ENCODE results near the gene DGKE.

The DGKE gene

DNA sequence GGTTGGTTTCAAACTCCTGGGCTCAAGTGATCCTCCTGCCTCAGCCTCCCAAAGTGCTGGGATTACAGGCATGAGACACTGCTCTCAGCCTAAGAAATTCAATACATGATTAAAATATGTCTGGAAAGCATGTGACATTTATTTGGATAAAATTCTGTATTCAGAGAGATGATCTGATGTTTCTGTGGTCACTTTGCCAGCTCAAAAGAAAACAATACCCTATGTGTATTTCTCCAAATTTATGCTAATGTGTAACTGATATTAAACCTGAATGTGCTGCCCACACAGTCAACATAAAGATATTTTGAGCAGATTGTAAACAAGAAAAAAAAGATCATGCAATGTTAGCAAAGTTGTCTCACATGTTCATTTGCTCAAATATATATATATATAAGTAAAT lies 16.9 kb upstream of the DGKE start:
- DNase-seq = no peak

DNA sequence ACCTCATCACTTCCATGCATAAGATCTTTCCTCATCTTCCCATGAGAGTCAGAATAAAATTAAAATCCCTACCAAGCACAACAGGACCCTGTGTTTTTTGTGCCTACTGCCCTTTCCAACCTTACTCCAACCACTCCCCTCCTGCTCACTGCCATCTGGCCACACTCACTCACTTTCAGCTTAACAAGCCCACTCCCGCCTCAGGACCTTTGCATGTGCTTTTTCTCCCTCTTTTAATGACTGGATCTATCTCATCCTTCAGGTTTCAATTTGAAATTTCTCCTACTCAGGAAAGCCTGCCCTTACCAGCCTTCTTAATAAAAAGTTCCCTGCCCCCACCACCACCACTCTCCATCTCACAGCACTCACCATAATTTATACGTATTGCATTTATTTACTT lies 14.9 kb upstream of the DGKE start:
- DNase-seq = no peak

DNA sequence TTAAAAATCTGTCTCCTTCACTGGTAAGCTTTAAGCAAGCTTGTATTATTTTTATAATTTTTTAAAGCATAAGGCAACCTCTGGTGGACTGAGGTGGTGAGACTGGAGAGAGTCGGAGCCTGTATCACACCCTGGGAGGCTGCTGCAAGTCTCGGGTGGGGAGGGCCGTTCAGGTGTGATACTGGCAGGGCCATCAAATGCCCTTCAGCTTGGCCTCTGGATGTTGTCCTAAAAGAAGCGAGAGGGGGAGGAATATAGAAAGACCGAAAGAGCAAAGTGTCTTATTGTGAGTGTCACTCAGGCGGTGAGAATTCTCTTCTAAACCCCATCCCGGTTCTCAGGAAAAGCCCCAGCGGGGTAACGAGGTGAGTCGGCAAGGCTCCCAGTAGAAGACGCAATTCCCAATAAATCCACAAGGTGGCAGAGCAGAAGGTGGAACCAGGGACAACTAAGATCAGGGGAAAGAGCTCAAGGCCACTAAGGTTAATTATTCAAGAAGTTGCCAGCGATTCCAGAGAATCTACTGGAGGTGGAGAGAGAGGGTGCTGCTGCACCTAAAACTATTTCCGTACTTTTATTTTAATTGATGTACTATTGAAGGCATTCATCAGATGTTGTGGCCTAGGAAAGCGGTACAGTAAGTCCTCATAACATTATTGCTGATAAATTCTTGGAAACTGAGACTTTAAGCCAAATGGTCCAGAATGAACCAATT lies 14.4 kb upstream of the DGKE start:
- DNase-seq = peak; percentile 82

DNA sequence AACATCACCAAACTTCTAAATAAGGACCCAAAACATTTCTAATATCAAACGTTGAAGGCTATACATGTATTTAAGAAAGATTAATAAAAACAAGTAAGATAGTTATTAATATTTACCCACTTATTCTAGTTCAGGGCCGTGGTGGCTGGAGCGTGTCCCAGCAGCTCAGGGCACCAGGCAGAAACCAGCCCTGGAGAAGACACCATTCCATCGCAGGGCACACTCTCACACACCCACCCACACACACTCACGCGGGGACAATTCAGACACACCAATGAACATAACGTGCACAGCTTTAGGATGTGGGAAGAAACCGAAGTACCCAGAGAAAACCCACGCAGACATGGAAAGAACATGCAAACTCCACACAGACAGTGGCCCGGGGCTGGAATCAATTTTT lies 13.7 kb upstream of the DGKE start:
- DNase-seq = no peak

DNA sequence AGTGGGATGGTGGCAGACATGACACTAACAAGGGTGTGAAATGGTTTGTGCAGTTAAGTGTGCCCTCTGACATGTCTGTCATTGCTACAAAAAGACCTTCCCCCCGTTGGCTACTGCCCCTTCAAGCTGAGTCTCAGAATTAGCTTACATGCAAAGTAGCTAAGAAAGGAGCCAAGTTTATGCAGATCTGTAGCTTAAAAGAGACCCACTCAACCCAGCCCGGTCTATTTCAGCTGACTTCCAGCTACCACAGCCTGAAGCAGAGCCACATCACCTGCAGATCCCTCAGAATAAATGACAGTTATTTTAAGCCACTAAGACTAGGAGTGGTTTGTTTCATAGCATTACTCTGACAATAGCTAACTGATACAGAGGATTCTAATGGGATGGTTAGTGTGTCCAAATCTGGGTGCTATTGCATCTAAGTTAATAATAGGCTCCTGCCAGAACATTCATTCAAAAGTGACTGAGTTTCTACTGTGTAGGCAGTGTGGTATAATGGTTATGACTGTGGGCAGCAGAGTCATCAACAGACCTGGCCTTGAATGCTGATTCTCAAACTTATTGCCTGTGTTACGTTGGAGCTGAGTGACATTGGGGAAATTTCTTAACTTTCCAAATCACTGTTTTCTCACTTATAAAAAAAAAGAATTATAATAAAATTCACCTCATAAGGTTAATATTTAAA lies 12.0 kb upstream of the DGKE start:
- DNase-seq = no peak

DNA sequence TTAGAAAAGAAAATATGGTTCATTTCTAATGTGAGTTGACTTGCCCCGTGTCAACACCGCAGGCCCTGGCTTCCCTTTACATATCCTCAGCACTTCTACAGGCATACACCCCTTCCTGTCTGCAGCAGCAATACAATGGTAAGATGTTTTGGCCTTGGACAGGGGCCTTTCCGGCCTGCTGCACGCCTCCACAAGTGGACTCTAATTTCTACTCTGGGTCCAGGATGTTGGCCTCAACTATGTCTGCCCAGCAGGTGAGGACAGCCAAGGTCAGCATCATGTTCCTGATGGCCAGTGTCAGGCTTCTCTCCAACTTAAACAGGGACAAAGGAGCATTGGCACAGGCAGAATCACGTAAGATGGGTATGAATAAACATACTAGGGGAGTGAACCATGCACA lies 11.2 kb upstream of the DGKE start:
- no peak for DNase-seq

DNA sequence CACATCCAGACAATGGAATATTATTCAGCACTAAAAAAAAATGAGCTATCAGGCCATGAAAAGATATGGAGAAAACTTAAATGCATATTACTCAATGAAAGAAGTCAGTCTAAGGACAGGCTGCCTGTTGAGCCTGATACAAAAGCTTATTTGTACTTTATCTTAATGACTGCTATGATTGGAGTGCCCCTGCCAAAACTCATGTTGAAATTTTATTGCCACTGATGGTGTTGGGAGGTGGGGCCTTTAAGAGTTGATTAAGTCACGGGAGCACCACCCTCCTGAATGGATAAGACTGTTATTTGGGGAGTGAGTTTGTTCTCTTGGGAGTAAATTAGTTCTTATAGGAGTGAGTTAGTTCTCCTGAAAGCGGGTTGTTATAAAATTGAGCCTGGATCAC lies 10.1 kb upstream of the DGKE start:
- no peak for DNase-seq

DNA sequence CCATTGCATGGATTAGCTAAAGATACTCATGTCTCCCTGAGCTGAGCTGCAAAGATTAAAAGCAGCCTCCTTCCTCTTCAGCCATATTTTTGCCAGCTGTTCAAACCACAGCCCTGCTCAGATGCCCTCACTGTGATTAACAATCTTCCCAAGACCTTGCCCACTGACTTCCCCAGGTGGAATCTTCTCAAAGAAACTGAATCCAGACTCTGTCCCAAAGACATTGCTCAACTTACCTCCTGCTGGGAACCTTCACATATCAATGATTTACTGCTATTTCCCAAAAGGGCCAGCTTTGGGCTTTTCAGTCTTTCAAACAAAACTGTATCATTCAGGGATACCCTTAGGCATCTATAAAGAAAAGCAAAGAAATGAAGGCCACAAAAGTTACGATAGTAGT lies 9.4 kb upstream of the DGKE start:
- DNase-seq = no peak

DNA sequence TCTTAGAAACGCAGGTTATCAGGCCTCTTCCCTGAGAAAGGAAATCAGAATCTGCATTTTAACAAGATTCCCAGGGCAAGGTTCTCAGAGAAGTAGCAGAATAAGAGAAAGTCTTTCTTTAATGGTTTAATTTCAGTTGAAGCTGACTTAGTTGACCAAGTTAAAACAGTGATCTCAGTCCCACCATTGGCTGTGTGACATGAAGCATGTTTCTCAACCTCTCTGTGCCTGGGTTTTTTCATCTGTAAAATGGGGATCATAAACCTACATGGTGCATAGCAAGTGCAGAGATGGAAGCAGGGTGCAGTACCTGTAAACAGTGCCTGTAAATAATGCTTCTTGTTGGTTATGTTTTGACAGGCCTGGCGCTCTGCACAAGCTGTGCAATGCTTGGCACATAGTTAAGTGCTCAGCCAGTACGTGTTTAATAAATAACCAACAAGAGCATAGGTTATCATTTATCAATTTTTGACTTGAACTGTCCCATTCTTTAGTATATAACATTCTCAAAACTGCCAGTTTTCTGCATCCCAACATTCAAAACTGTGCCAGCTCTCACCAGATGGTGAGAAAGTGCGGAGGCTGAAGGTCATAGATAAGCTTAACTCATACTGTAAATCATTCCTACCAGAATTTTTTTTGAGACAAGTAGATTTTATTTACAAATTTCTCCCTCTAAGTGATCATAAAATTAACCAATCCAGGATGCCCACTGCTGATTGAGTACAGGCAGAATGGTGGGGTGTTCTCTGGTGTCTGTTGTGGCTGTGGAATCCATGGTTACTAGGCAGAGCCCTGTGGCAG lies 7.1 kb upstream of the DGKE start:
- DNase-seq = no peak

DNA sequence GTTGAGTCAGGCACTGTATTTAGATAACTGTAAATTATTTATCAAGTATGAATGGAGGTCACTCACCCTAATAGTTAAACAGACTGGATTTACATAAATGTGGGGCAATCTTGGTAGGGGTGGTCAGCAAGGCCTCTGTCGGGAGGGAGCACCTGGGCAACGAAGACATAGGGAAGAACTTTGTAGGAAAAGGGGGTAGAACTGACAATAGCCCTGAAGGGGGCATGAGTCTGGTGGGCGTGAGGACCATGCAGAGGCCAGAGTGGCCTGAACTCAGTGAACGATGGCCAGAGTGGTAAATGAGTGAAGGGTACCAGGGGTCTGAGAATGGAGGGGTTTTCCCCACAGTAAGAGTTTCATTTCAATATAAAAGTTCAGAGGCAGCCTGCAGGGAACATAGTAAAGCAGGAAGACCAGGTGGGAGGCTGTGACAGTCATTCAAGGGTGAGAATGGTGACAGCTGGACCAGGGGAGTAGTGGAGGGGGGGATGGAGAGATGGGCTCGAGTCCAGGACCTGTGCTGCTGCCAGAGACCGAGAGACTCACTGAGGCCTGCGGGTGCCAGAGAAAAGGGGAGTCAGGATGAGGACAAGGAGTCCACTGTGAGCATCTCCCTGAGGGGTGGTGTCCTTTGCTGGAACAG lies 3.1 kb upstream of the DGKE start:
- DNase-seq = no peak

DNA sequence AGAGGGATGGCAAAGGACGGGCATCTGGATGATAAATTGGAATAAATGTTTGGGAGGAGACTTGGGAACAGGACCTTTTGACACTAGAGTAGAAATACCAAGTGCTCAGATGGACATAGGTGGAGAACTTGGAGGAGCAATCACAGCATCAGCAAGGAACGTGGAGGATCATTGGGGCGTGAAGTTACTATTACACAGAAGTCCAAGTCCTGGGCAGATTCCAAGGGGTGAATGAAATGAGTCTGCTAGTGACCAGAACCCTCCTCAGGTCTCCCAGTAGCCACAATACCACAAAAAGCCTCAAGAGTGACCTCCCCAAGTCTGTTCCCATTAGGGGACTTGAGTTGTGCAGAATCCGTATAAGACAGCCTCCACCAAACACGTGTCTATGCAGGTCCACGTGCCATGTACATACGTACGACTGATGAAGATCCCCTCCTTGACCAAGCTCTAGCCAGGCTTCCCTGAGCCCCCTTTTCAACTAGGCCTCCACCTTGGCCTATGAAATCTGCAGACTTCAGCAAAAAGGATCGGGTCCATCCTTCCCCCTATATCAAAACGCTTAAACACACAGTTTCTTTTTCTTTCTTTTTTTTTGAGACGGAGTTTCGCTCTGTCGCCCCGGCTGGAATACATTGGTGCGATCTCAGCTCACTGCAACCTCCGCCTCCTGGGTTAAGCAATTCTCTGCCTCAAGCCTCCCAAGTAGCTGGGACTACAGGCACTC lies 2.4 kb upstream of the DGKE start:
- no peak for DNase-seq

DNA sequence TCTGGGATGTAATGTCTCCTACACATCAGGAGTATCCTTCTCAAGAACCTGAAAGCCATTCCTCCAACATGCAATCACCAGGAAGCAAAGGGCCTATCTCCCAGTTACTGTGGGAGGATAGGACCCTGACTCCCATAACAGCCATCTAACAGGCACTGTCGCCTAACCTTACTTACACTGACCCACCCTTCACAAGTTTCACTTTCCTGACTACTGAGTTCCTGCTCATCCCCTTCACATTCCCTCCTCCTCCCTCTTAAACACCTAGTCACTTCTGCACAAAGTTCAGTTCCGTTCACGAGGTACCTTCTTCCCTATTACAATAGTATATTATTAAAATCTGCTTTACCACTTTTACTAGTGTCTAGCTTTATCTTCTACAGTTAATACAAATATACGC lies 1.5 kb upstream of the DGKE start:
- DNase-seq = no peak

DNA sequence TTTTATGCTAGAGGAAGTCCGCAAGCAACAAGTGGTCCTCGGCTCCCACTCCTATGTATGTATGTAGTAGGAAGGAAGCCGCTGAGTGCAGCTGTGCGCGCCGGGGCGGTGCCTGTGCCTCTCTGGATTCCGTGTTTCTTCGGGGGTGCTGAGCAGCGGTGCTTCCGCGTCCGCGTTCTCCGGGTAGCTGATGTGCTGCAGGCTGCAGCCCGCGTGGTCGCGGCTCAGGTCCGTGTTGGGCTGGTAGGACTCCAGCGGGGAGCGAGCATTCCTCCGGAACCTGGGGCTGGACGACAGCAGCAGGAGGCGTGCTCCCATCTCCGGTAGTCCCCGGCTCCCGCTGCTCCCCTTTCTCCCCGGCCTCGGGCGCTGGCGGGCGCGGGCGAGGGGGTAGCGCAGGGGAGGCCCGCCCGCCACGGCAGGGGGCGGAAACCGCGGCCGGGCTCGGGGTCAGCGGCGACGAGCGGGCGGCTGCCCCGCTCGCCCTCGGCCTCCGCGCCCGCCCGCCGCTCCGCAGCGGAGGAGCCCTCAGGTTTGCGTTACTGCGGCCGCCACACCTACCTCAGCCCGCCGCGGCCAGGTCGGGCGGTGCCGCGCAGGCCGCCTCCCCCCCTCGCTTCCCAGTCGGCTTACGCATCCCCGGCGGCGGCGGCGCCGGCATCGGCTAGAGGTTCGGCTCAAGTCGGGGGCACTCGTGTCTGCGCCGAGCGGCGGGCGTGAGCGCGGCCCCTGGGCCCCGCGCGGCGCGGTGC lies 718 bp upstream of the DGKE start:
- peak; percentile 64 for DNase-seq

DNA sequence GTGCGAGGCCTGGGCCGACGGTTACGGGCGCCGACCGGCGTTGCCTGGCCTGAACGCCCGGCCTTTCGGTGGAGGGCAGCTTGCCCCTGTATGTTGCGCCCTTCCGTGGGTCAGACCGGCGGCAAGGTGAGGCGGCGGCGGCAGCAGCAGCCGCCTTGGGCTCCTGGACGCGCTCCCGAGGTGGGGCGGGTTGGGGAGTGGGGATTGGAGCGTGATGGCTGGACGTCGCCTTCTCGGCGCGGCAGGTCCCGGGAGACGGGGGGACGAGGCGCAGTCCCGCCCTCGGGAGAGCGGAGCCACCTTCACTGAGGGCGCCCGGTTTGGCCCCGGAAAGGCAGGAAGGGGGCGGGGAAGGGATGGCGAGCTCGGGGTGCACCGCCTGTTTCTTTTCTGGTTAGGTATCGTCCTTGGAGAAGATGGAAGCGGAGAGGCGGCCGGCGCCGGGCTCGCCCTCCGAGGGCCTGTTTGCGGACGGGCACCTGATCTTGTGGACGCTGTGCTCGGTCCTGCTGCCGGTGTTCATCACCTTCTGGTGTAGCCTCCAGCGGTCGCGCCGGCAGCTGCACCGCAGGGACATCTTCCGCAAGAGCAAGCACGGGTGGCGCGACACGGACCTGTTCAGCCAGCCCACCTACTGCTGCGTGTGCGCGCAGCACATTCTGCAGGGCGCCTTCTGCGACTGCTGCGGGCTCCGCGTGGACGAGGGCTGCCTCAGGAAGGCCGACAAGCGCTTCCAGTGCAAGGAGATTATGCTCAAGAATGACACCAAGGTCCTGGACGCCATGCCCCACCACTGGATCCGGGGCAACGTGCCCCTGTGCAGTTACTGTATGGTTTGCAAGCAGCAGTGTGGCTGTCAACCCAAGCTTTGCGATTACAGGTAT lies 671 bp downstream of the DGKE start:
- DNase-seq = peak; percentile 75

DNA sequence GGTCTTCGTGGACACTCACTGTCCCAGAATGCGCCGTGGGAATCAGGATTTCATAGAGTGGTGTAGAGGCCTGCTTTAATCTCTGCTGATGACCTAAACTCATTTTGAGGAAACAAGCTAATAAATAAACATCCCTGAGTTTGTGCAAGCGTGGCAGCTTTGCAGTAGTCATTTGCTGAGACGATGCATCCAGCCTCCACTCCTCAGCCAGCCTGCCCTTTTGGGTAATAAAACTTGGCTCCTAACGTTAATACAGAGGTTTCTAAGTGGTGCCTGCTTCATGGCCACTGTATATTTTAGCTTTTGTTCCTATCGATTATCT lies 1.3 kb downstream of the DGKE start:
- DNase-seq = no peak

DNA sequence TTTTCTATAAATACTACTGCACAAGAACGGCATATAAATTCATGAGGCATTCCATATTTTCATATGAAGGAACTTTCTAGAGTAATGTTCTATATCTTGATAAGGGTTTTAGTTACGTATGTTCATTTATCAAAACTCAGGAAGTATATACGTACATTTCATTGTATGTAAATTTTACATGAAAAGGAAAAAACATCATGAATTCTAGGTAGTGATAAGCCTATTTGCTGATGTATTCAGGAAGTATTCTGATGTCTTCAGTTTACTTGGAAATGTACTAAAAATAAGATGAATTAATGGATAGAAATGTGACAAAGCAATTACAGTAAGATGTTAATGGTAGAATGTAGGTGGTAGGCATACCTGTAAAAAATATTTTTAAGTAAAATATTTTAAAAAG lies 4.7 kb downstream of the DGKE start:
- no peak for DNase-seq

DNA sequence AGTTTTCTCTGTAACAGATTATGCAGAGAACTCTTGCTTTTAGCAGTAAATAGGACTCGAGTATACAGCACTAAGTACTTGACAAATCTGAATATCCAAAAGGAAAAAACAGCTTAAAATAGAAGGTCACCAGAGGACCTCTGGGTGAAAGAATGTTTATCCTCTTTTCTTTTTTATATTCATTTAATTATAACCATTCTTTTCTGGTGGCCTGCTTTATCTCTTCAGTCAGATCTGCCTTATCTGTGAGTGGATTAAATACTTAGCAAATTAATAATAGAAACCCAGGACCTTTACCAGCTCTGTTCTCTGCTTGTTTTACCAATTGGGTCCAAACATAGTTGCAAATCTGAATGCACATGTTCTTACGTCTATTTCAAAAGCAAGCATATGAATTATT lies 8.6 kb downstream of the DGKE start:
- no peak for DNase-seq

DNA sequence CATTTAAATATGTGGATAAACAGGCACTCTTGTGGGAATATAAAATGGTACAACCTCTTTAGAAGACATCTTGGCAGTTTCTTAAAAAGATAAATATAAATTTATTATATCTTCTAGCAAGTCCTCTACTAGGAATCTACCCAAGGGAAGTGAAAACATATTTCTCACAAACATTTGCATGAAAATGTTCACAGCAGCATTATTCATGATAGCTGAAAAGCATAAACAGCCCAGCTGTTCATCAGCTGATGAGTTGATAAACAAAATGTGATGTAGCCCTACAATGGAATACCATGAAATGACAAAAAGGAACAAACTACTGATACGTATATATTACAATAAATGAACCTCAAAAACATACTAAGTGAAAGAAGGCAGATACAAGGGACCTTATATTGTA lies 12.0 kb downstream of the DGKE start:
- no peak for DNase-seq

DNA sequence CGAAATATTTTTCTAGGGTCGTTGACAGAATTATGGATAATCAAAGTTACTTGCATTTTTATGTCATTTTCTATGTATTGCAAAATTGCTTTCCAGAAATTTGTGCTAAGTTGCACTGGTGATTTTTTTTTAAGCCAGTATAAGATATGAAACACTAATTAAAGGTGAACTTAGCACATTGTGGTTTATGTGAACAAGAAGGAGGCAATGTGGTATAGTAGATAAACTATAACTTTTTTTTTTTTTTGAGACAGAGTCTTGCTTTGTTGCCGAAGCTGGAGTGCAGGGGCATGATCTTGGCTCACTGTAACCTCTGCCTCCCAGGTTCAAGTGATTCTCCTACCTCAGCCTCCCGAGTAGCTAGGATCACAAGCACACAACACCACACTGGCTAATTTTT lies 13.2 kb downstream of the DGKE start:
- DNase-seq = no peak

DNA sequence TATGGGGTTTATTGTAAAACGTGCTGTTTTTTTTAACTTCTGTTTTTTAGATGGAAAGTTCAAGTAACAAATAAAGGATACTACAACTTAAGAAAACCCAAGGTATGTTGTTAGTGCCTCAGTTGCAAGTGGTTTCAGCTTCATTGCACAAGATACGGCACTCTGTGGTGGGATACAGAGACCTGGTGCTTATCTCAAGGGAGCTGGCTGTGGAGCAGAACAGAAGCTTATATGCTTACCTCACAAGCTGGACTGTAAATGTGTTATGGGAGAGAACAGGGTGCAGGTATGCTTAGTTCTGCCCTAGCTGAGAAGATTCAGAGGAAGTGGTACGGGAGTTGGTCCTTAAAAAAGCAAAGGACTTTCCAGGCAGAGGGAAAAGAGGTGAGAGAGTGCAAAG lies 15.2 kb downstream of the DGKE start:
- no peak for DNase-seq

DNA sequence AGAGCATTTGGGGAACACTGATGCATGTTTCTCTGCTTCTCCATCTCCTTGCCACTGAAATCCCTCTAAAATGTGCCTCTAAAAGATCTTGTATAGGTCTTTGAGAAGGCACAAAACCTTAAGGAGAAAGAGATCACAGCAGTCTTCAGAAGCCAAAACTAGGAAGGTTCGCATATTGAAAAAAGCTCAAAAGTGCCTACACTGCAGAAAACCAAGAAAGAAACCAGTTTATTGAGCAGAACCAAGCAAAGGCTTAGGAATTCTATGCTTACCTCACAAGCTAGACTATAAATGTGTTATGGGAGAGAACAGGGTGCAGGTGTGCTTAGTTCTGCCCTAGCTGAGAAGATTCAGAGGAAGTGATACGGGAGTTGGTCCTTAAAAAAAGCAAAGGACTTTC lies 16.6 kb downstream of the DGKE start:
- DNase-seq = no peak

All from CD4-positive, alpha-beta T cell treated with Interleukin-21 for 1 hour (primary cell).